Endodermal cell (in vitro differentiated cells): Measurements from ENCODE around the gene GZMA. TPM values are rescaled to one million over a fixed set of nuclear protein-coding genes. Genes with fewer than 3 reads are reported as not detected.
A peak's percentile ranks its signal among the peaks of the same experiment; 100 is the strongest.

Experiments used
- DNase-seq: peaks from one replicate; pipeline ENCODE4 v3.0.0-alpha.2; 2017
- H3K27ac ChIP-seq: 2 replicates; pipeline ENCODE4 v1.5.1; 2013; ENCODE audit warnings: mild to moderate bottlenecking, low read depth, low read length, moderate library complexity
- H3K27me3 ChIP-seq: 2 replicates; pipeline ENCODE4 v1.6.1; 2013; ENCODE audit warnings: mild to moderate bottlenecking, low read length, moderate library complexity; ENCODE audit not compliant: insufficient read depth, control insufficient read depth, poor library complexity, severe bottlenecking
- H3K36me3 ChIP-seq: 2 replicates; pipeline ENCODE4 v1.7.0; 2013; ENCODE audit warnings: mild to moderate bottlenecking, low read length, moderate library complexity; ENCODE audit not compliant: control insufficient read depth, insufficient read depth
- H3K4me1 ChIP-seq: one replicate; pipeline ENCODE4 v1.7.0; 2013; ENCODE audit warnings: low read length; ENCODE audit not compliant: control insufficient read depth, insufficient read depth
- H3K4me3 ChIP-seq: 2 replicates; pipeline ENCODE4 v1.5.1; 2013; ENCODE audit warnings: mild to moderate bottlenecking, low read length, moderate library complexity
- H3K9ac ChIP-seq: 2 replicates; pipeline ENCODE4 v1.6.1; 2013; ENCODE audit warnings: mild to moderate bottlenecking, low read length, moderate library complexity; ENCODE audit not compliant: poor library complexity, severe bottlenecking; ENCODE audit errors: extremely low read depth
- H3K9me3 ChIP-seq: 2 replicates; pipeline ENCODE4 v1.6.1; 2013; ENCODE audit warnings: mild to moderate bottlenecking, low read length, moderate library complexity; ENCODE audit not compliant: control insufficient read depth
- H3K27ac Mint-ChIP-seq: 2 replicates; pipeline ENCODE4 v1.8.0; 2020; ENCODE audit warnings: mixed read lengths
- H3K27me3 Mint-ChIP-seq: 2 replicates; pipeline ENCODE4 v1.8.0; 2021; ENCODE audit warnings: mild to moderate bottlenecking, mixed read lengths; ENCODE audit not compliant: insufficient read depth
- H3K36me3 Mint-ChIP-seq: 2 replicates; pipeline ENCODE4 v1.8.0; 2020; ENCODE audit warnings: low read depth, mixed read lengths
- H3K4me1 Mint-ChIP-seq: 2 replicates; pipeline ENCODE4 v1.8.0; 2020; ENCODE audit warnings: mixed read lengths
- H3K4me3 Mint-ChIP-seq: 2 replicates; pipeline ENCODE4 v1.8.0; 2020; ENCODE audit warnings: mild to moderate bottlenecking, moderate library complexity, mixed read lengths
- H3K9me3 Mint-ChIP-seq: 2 replicates; pipeline ENCODE4 v1.8.0; 2020; ENCODE audit warnings: mild to moderate bottlenecking, mixed read lengths
- CTCF ChIP-seq: fragments of 200-600 bp; sonication (generic); conservative IDR thresholded peaks from 2 replicates; pipeline ENCODE4 v1.5.0; 2021; ENCODE audit warnings: antibody characterized with exemption, mild to moderate bottlenecking
- WGBS, 2 experiments: methylation state at CpG; one replicate each; pipeline versions ENCODE4 v1.1.5 to v1.1.7; 2013; ENCODE audit warnings: missing lambda C conversion rate in 2 of 2, mixed read lengths in 1 of 2; ENCODE audit not compliant: insufficient coverage in 1 of 2, insufficient read length in 1 of 2; 5-methylcytosine and 5-hydroxymethylcytosine counted together
- total RNA-seq, 2 donors: library from RNA; stranded (reverse); fragmentation: NEBNext Ultra II Directional in 1 of 2; extraction: Animal tissue kit (Norgen Biotek cat#: 25700) in 1 of 2; gene quantifications; 2 replicates in 1 of 2; 3 replicates in 1 of 2; pipeline ENCODE4 v1.2.1, GENCODE V29; 2021

The GZMA gene
- total RNA-seq, 2 donors from 2014 or later: 0.31 TPM; not detected in 1

GRCh38 chr5:55108661-55109060, 6.2 kb downstream of the GZMA start:
- Histone ChIP-seq H3K27me3 (no peaks in the 10 kb centered on the region), H3K27ac (no peak overlapping the region), H3K9ac (no peak overlapping the region), H3K36me3 (no peaks in the 10 kb centered on the region), H3K4me3 (no peak overlapping the region), H3K4me1 (no peaks in the 10 kb centered on the region), H3K9me3 (no peaks in the 10 kb centered on the region)
- Mint-ChIP-seq H3K4me3 (no peak overlapping the region), H3K27ac (no peak overlapping the region), H3K9me3 (no peaks in the 10 kb centered on the region), H3K36me3 (no peaks in the 10 kb centered on the region), H3K27me3 (peaks cover 5% of the 10 kb centered on the region), H3K4me1 (peaks cover 18% of the 10 kb centered on the region)
- no peak for TF ChIP-seq CTCF
- DNase-seq: no peak
- 90 to 100% methylated on average over 3 of the region's 3 CpGs for WGBS, 2 experiments

- H3K4me3 Mint-ChIP-seq: no peak overlapping the region
- 90 to 100% methylated on average over 2 of the region's 2 CpGs for WGBS, 2 experiments
These were observed 7.8 kb downstream of the GZMA start for GRCh38 chr5:55110217-55110616.

GRCh38 chr5:55113327-55113726, 10.9 kb downstream of the GZMA start:
- Mint-ChIP-seq H3K9me3 (no peaks in the 10 kb centered on the region), H3K4me1 (peaks cover 13% of the 10 kb centered on the region), H3K4me3 (no peak overlapping the region), H3K36me3 (no peaks in the 10 kb centered on the region), H3K27ac (no peak overlapping the region), H3K27me3 (peaks cover 7% of the 10 kb centered on the region)
- no peak for TF ChIP-seq CTCF
- H3K9ac ChIP-seq: no peak overlapping the region
- no peaks in the 10 kb centered on the region for H3K36me3 ChIP-seq
- H3K27ac ChIP-seq: no peak overlapping the region
- H3K4me1 ChIP-seq: no peaks in the 10 kb centered on the region
- H3K27me3 ChIP-seq: no peaks in the 10 kb centered on the region
- DNase-seq: no peak
- H3K4me3 ChIP-seq: no peak overlapping the region
- no peaks in the 10 kb centered on the region for H3K9me3 ChIP-seq

More at GRCh38 chr5:55110217-55110616, 7.8 kb downstream of the GZMA start:
- DNase-seq: no peak
- Histone ChIP-seq H3K4me1 (no peaks in the 10 kb centered on the region), H3K4me3 (no peak overlapping the region), H3K27ac (no peak overlapping the region), H3K9me3 (no peaks in the 10 kb centered on the region), H3K27me3 (no peaks in the 10 kb centered on the region), H3K9ac (no peak overlapping the region), H3K36me3 (no peaks in the 10 kb centered on the region)
- H3K27ac Mint-ChIP-seq: peak overlapping the region; percentile 50
- H3K36me3 Mint-ChIP-seq: no peaks in the 10 kb centered on the region
- peaks cover 13% of the 10 kb centered on the region for H3K4me1 Mint-ChIP-seq
- no peaks in the 10 kb centered on the region for H3K9me3 Mint-ChIP-seq
- no peak for TF ChIP-seq CTCF
- H3K27me3 Mint-ChIP-seq: peaks cover 7% of the 10 kb centered on the region
